GM13976 (cell line): ENCODE measurements around the gene SUSD1.

Experiments
- DNase-seq: peaks from one replicate; pipeline ENCODE4 v3.0.0; 2012; ENCODE audit warnings: low spot score
- in situ Hi-C: fragments of 300-500 bp; cut with MboI; formaldehyde crosslinking; loops from one replicate; pipeline ENCODE4 v1.12.0; 2022; ENCODE audit warnings: low sequenced_read_pairs, mixed read lengths, inconsistent platforms; ENCODE audit not compliant: unreplicated experiment
- TF ChIP-seq, protein P1 (sequence below): IDR thresholded peaks from 2 replicates; pipeline ENCODE4 v1.5.1; 2012; ENCODE audit warnings: borderline replicate concordance, mild to moderate bottlenecking; ENCODE audit not compliant: insufficient read depth; ENCODE audit errors: extremely low read depth, missing control alignments, control extremely low read depth

SUSD1 gene

DNA sequence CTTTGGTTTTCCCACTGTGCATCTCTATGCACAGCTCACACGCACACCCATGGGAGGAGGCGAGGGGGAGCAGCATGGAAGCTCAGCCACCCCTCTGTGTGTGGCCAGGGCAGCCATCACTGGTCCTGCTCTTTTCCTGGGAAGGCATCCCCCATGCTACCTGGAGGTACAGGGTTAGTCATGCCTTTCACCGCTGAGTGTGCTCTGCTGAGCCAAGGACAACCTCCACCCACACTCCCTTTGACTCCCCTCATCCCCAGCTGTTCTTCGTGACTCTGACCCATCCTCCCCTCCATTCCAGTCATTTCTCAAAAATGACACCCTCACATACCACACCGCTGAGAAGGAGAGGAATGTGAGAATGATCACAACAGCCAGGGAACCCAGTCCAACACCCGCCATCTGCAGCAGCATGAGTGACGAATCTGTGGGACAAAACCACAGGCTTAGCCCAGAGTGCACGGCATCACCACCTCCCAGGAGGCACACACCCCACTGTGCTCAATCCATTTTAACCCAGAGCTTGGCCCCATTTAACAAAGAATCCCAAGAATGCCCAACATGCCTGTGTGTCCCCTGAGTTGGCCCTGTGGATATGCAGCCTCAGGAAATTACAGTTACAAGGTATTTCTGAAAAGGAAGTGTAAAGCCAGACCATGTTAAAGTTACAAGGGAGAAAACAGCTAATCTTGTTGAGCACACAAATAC is 133.4 kb downstream of the SUSD1 start:
- in situ Hi-C loops: no loop called here
- DNase-seq: no peak
- TF ChIP-seq, protein P1, sequence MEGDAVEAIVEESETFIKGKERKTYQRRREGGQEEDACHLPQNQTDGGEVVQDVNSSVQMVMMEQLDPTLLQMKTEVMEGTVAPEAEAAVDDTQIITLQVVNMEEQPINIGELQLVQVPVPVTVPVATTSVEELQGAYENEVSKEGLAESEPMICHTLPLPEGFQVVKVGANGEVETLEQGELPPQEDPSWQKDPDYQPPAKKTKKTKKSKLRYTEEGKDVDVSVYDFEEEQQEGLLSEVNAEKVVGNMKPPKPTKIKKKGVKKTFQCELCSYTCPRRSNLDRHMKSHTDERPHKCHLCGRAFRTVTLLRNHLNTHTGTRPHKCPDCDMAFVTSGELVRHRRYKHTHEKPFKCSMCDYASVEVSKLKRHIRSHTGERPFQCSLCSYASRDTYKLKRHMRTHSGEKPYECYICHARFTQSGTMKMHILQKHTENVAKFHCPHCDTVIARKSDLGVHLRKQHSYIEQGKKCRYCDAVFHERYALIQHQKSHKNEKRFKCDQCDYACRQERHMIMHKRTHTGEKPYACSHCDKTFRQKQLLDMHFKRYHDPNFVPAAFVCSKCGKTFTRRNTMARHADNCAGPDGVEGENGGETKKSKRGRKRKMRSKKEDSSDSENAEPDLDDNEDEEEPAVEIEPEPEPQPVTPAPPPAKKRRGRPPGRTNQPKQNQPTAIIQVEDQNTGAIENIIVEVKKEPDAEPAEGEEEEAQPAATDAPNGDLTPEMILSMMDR: no peak

DNA sequence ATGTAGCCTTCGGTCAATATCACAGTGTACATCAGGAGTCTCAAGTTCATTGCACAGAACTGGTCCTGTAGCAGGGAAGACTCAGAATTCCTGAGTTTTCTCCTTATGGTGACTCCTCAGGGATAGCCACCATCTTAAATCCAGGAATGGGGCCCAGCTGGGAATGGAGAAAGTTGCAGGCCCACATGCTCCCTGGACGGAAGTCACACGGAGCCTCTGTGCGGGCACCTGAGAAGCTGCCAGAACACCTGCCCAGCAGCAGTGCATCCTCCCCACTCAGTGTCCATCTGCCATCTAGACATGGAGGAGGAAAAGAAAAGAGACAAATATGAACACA is 133.9 kb downstream of the SUSD1 start:
- in situ Hi-C loops: no loop called here
- DNase-seq: no peak
- TF ChIP-seq, protein P1: no peak

DNA sequence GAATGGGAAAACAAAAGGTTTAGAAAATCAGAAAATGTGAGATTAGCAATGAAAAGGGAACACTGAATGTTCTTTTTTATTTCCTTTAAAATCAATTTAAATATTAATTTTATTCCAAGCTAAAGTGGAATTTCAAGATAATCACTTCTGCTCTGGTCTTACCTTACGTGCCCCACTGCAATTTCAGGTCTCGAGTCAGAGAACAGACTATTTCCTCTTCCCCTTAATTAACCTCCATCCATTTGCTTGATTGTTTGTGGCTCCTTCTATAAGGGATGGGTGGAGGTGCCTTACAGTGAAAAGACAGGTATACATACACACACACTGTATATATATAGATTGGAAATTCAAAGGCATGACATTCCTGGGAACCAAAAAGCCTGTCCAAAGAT is 137.1 kb downstream of the SUSD1 start:
- in situ Hi-C loops: loop anchor here (5.0 kb wide), 1 partner anchor 34 kb away; no protein-coding TSS in a partner anchor
- TF ChIP-seq, protein P1: no peak
- no peak for DNase-seq

DNA sequence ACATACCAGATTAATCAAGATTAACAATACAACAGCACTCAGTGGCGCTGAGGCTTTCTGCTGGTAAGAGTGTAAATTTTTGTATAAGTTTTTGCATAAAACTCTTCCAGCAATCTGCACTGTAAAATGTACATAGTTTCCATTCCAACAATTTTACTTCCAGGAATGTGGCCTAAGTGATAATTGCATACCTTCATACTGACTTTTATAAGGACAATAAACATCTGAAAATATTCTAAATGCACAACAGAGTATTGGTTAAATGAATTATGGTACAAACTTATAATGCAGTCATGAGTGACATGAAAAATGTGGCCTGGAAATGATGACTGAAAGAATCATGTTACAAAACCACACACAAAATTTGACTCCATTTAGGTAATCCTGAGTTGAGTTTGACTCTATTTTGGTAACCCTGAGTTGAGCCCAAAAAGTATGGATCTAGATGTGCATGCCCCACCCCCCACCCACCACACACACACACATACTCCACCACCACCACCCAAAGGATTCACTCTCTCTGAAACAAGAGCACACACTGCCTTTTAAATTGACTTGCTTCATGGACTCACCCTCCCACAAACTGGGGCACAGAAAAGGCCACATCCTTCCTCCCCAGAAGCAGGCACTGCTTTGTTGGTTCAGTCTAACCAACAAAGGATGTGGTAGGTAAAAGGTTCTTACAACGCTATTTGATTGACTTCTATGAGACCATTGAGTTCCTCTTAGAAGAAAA is 137.6 kb downstream of the SUSD1 start:
- DNase-seq: peak; percentile 54
- in situ Hi-C loops: loop anchor here (5.0 kb wide), 1 partner anchor 35 kb away; no protein-coding TSS in a partner anchor
- TF ChIP-seq, protein P1: no peak

DNA sequence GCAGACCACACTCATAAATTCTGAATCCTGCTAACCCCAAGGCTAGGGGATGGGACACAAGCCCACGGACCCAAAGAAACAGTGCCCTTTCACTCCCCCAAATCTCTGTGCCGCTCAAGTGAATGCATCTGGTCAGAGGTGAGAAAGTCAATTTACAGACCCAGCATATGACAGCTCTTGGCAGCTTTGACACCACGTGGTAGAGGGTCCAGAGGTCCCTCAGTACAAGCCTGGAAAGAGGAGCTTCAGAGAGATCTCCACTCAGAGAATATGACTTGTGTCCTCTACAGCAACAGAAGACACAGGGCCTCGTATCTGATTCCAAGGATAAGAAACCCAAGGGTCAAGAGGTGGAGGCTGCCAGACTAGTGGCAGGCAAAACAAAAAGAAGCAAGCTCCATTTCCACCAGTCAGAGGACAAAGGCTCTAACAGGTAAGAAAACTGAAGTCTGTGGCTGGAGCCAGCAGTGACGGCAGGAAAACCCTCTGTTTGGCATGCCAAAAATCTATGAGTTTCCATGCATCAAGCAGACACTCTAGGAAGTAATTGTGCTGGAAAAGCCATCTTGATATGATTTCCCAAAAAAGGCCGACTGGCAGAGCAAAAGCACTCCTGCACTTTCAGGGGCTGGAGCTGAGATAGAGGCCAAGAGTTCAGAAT is 139.8 kb downstream of the SUSD1 start:
- TF ChIP-seq, protein P1: no peak
- in situ Hi-C loops: loop anchor here (5.0 kb wide), 1 partner anchor 37 kb away; no protein-coding TSS in a partner anchor
- DNase-seq: no peak

DNA sequence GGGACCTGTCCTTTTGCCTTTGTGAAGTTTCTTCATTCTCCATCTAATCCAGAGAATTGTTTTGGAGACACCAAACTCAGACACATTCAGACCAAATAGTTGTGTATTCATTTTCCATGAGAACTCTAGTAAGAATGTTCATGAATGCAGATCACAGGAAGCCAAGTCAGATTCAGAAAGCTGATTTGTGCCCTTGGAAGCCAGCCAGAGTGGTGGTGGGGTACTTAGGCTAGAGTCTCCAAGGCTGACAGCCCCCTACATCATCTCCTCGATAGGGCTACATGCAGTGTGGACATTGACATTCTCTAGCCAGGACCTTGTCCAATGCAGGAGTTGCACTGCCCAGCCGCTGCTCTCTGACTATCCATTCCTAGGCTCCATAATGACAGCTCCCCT is 140.9 kb downstream of the SUSD1 start:
- DNase-seq: no peak
- in situ Hi-C loops: no loop called here

More for the DNA sequence above, 140.9 kb downstream of the SUSD1 start:
- TF ChIP-seq, protein P1: no peak
